K562 (cell line): Measurements from ENCODE around the gene GOT1. TPM values are rescaled to one million over a fixed set of nuclear protein-coding genes. Genes with fewer than 3 reads are reported as not detected.

Experiments
- ATAC-seq: fragments of 200-7000 bp; cut with Tn5 transposase; 3 replicates; pipeline ENCODE4 v1.9.1; 2020; ENCODE audit warnings: moderate library complexity
- BruUV-seq: library from RNA; stranded (reverse); fragments of 400-500 nt; replicated peaks from 2 replicates; lab custom pipeline; 2021; lab: Mats Ljungman, UMichigan
- CTCF ChIA-PET: fragments of 300-600 bp; formaldehyde crosslinking; extraction: SDS; loops from one replicate; lab custom pipeline; 2021; ENCODE audit warnings: low intra/inter-chr PET ratio; lab: Yijun Ruan, JAX
- POLR2A ChIA-PET: fragments of 300-600, 350-650 bp; sonication (Branson Sonifier 250); formaldehyde crosslinking; extraction: SDS; loops from one replicate; lab custom pipeline; 2021; ENCODE audit warnings: antibody characterized with exemption, inconsistent platforms; lab: Yijun Ruan, JAX
- DNase-seq, 4 experiments: peaks; one replicate each; pipeline versions ENCODE4 v3.0.0 to v3.0.0-alpha.2; 2011 to 2018; ENCODE audit warnings: low spot score in 3 of 4, mixed read lengths in 3 of 4; ENCODE audit errors: extremely low read depth in 1 of 4
- FAIRE-seq: peaks from 2 replicates; lab custom pipeline; 2011; peaks lifted over from hg19 to GRCh38; lab: Jason Lieb, UNC
- H2AFZ ChIP-seq: 2 replicates; pipeline ENCODE4 v1.6.0; 2011; ENCODE audit warnings: low read depth, low read length, control low read depth, inconsistent platforms
- H3K27ac ChIP-seq: fragments of 200-600 bp; 3 replicates; pipeline ENCODE4 v1.8.0; 2011; ENCODE audit warnings: low read depth, mild to moderate bottlenecking, control low read depth, inconsistent platforms, low read length, moderate library complexity, mixed read lengths; ENCODE audit errors: extremely low read depth
- H3K27me3 ChIP-seq, 2 experiments: fragments of 300-600 bp in 1 of 2; 2 replicates in 1 of 2; 3 replicates in 1 of 2; pipeline versions ENCODE4 v1.6.0 to v1.8.0; 2011; ENCODE audit warnings: inconsistent platforms in 2 of 2, low read length in 2 of 2, mild to moderate bottlenecking in 1 of 2, mixed read lengths in 1 of 2, moderate library complexity in 1 of 2; ENCODE audit not compliant: control insufficient read depth in 2 of 2, insufficient read depth in 2 of 2
- H3K36me3 ChIP-seq: fragments of 300-600 bp; 3 replicates; pipeline ENCODE4 v1.8.0; 2011; ENCODE audit warnings: mild to moderate bottlenecking, low read length, inconsistent platforms; ENCODE audit not compliant: control insufficient read depth, insufficient read depth
- H3K4me1 ChIP-seq, 2 experiments: fragments of 200-600 bp in 1 of 2; replicated peaks in 1 of 2; 2 replicates in 1 of 2; 3 replicates in 1 of 2; pipeline versions ENCODE4 v1.5.1 to v1.8.0; 2011; ENCODE audit warnings: inconsistent platforms in 2 of 2, low read length in 2 of 2, mild to moderate bottlenecking in 1 of 2, mixed read lengths in 1 of 2, moderate library complexity in 1 of 2; ENCODE audit not compliant: control insufficient read depth in 2 of 2, insufficient read depth in 2 of 2
- H3K4me2 ChIP-seq: 2 replicates; pipeline ENCODE4 v1.6.1; 2011; ENCODE audit warnings: low read length, control low read depth, inconsistent platforms, mixed read lengths; ENCODE audit not compliant: insufficient read depth
- H3K4me3 ChIP-seq: fragments of 200-600 bp; sonication (generic), shearing (Covaris generic); 2 replicates; pipeline ENCODE4 v1.5.1; 2016; ENCODE audit warnings: control low read depth, inconsistent platforms
- H3K79me2 ChIP-seq: fragments of 200-600 bp; 3 replicates; pipeline ENCODE4 v1.8.0; 2011; ENCODE audit warnings: low read length, inconsistent platforms; ENCODE audit not compliant: control insufficient read depth, insufficient read depth
- H3K9ac ChIP-seq, 2 experiments: 2 replicates each; pipeline versions ENCODE4 v1.6.0 to v1.6.1; 2011; ENCODE audit warnings: low read depth in 2 of 2, low read length in 2 of 2, control low read depth in 1 of 2, inconsistent platforms in 1 of 2, mild to moderate bottlenecking in 1 of 2, mixed read lengths in 1 of 2; ENCODE audit not compliant: insufficient read depth in 1 of 2
- H3K9me1 ChIP-seq: one replicate; pipeline ENCODE4 v1.6.0; 2011; ENCODE audit warnings: inconsistent platforms, mild to moderate bottlenecking, low read length, moderate library complexity; ENCODE audit not compliant: control insufficient read depth, insufficient read depth
- H3K9me3 ChIP-seq: replicated peaks from 2 replicates; pipeline ENCODE4 v1.5.1; 2011; ENCODE audit warnings: low read depth, low read length, inconsistent platforms; ENCODE audit not compliant: control insufficient read depth, insufficient read depth
- H4K20me1 ChIP-seq: replicated peaks from 2 replicates; pipeline ENCODE4 v1.6.1; 2011; ENCODE audit warnings: low read length, inconsistent platforms, mixed read lengths; ENCODE audit not compliant: control insufficient read depth, insufficient read depth
- CHD4 ChIP-seq: fragments of 200-600 bp; sonication (generic); IDR thresholded peaks from 3 replicates; pipeline ENCODE4 v1.6.1; 2012; ENCODE audit warnings: low read depth, mild to moderate bottlenecking, mixed read lengths, low read length, inconsistent platforms; ENCODE audit not compliant: insufficient read depth, insufficient replicate concordance, poor library complexity, severe bottlenecking
- MITF ChIP-seq: IDR thresholded peaks from 2 replicates; pipeline ENCODE4 v1.6.1; 2014; ENCODE audit warnings: antibody characterized with exemption
- NFE2 ChIP-seq: IDR thresholded peaks from 2 replicates; pipeline ENCODE4 v1.6.1; 2014; ENCODE audit warnings: antibody characterized with exemption, low read depth
- POLR2G ChIP-seq: fragments of 200-400 bp; formaldehyde crosslinking; IDR thresholded peaks from 2 replicates; pipeline ENCODE4 v1.6.1; 2017; ENCODE audit warnings: low read depth, mild to moderate bottlenecking, antibody characterized with exemption, low read length, moderate library complexity
- SNIP1 ChIP-seq: fragments of 450-650 bp; IDR thresholded peaks from 2 replicates; pipeline ENCODE4 v1.7.1; 2017; ENCODE audit warnings: low read depth, mild to moderate bottlenecking
- SREBF1 ChIP-seq: fragments of 150-350 bp; IDR thresholded peaks from 2 replicates; pipeline ENCODE4 v1.6.1; 2014; ENCODE audit warnings: antibody characterized with exemption, low read depth, low read length, borderline replicate concordance
- TARDBP ChIP-seq: fragments of 450-650 bp; IDR thresholded peaks from 2 replicates; pipeline ENCODE4 v1.6.1; 2016
- TCF7 ChIP-seq: sonication (generic); IDR thresholded peaks from 2 replicates; pipeline ENCODE4 v1.6.1; 2016; ENCODE audit warnings: antibody characterized with exemption, borderline replicate concordance
- ZBTB1 ChIP-seq: sonication (generic); formaldehyde crosslinking; IDR thresholded peaks from 2 replicates; pipeline ENCODE4 v1.8.1; 2023; ENCODE audit warnings: missing genetic modification reagents, low read depth, mild to moderate bottlenecking, borderline replicate concordance
- ZBTB34 ChIP-seq: fragments of 250-450 bp; sonication (Bioruptor Pico); IDR thresholded peaks from 2 replicates; pipeline ENCODE4 v1.8.0; 2021; ENCODE audit warnings: mild to moderate bottlenecking, moderate library complexity
- WGBS: fragments of 100-300 bp; shearing (Covaris generic); methylation state at CpG from one replicate; pipeline ENCODE4 v1.1.6; 2016; ENCODE audit warnings: low coverage, mixed read lengths; ENCODE audit not compliant: insufficient coverage; ENCODE audit errors: missing lambda C conversion rate; 5-methylcytosine and 5-hydroxymethylcytosine counted together
- in situ Hi-C: fragments of 300-500 bp; cut with MboI; formaldehyde crosslinking; loops from 4 replicates; pipeline ENCODE4 v1.15.0; 2018; ENCODE audit warnings: inconsistent platforms, mixed read lengths
- intact Hi-C: fragments of 100-400 bp; cut with micrococcal nuclease; formaldehyde crosslinking; loops from 2 replicates; pipeline ENCODE4 v1.14.2; 2022
- polyA plus RNA-seq, 8 experiments: library from polyadenylated mRNA; depleted of rRNA in 4 of 8; stranded (reverse) in 5 of 8; unstranded in 3 of 8; fragments of >200 nt; fragmentation: Nextera tagmentation in 2 of 8; fragmentation: Illumina TruSeq in 1 of 8; extraction: Ambion mirVana in 2 of 8; extraction: Trizol in 1 of 8; gene quantifications; 2 replicates each; pipeline versions ENCODE4 v1.2.1 to v1.2.3, GENCODE V29; 2011 to 2014; ENCODE audit warnings: inconsistent platforms in 1 of 8, missing spikeins in 1 of 8
- total RNA-seq, 7 experiments: library from RNA; depleted of rRNA in 6 of 7; stranded (reverse); fragments of >200 nt in 6 of 7; fragmentation: Illumina TruSeq in 2 of 7; extraction: Trizol in 2 of 7; gene quantifications; 2 replicates each; pipeline versions ENCODE4 v1.2.1 to v1.2.3, GENCODE V29; 2011 to 2021; ENCODE audit warnings: low replicate concordance in 1 of 7

The GOT1 gene
- total and polyA plus RNA-seq, 9 of the 15 experiments (the other 6 are each of a cell fraction or from before 2014, with no cell fraction given): 55.7 to 166 (median 75.4) TPM

GRCh38 chr10:99467236-99467999 lies 37.0 kb upstream of the GOT1 start:
- ChIA-PET POLR2A (no interaction called here), CTCF (no interaction called here)
- WGBS: under 1% methylated on average over 13 of the region's 14 CpGs
- H3K4me1 ChIP-seq: no peaks in the 10 kb centered on the region
- no peak for DNase-seq
- no peak for FAIRE-seq
- no peaks in the 10 kb centered on the region for H3K9me1 ChIP-seq
- H3K79me2 ChIP-seq: no peaks in the 10 kb centered on the region
- no peak for TF ChIP-seq NFE2
- no peak for TF ChIP-seq ZBTB1 (CRISPR knock-in tag)
- TF ChIP-seq SNIP1: no peak
- no peak for TF ChIP-seq MITF
- no peak for TF ChIP-seq SREBF1
- no peak for TF ChIP-seq POLR2G
- TF ChIP-seq CHD4: no peak
- no peak for TF ChIP-seq TCF7
- no peak for TF ChIP-seq TARDBP
- no peak for TF ChIP-seq ZBTB34 (CRISPR knock-in tag)
- no peak overlapping the region for H3K9ac ChIP-seq
- no peak overlapping the region for H3K4me2 ChIP-seq
- no peak overlapping the region for H3K4me3 ChIP-seq
- ATAC-seq: no peak
- H3K36me3 ChIP-seq: no peaks in the 10 kb centered on the region
- H3K9me3 ChIP-seq: no peaks in the 10 kb centered on the region
- no peak overlapping the region for H3K27ac ChIP-seq
- BruUV-seq: no TSS peak
- H4K20me1 ChIP-seq: no peaks in the 10 kb centered on the region
- intact Hi-C loops (no loop called here), in situ Hi-C loops (no loop called here)
- H3K27me3 ChIP-seq: peaks cover 2 to 7% of the 10 kb centered on the region in 2 experiments; a peak in 3 of 5 replicates
- no peak overlapping the region for H2AFZ ChIP-seq
